Eye (tissue), 1 donor: Measurements from ENCODE around the gene SCYGR4.
A peak's percentile ranks its signal among the peaks of the same experiment; 100 is the strongest.
"Not testable (repeated sequence)": the region's sequence is repeated elsewhere in the genome, so short reads cannot be mapped to it uniquely, and the experiment has no call there.

Experiments used
- DNase-seq: peaks from one replicate; pipeline ENCODE4 v3.0.0-alpha.2; 2015

SCYGR4 gene

DNA sequence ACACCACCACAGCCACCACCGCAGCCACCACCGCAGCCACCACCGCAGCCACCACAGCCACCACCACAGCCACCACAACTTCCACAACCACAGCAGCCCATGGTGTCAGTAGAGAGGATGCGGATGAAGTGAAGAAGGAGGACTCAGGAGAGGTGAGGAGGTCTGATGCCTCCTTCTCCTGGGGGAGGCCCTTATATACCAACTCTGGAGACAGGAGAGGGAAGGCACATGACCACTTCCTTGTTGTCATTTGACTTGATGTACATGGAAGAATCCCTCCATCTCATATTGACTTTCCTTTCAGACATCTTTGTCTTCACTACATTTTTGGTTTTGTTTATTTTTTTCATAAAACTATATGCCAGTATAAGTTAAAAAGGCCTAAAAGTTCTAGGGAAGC, 2.6 kb upstream of the SCYGR4 start, which contains the start of gene SCYGR3:
TSS of gene SCYGR3 (minus strand) at position 101 of the 400 bp plus-strand sequence. CDS start at position 101, 0 bp downstream.
- no peak for DNase-seq

DNA sequence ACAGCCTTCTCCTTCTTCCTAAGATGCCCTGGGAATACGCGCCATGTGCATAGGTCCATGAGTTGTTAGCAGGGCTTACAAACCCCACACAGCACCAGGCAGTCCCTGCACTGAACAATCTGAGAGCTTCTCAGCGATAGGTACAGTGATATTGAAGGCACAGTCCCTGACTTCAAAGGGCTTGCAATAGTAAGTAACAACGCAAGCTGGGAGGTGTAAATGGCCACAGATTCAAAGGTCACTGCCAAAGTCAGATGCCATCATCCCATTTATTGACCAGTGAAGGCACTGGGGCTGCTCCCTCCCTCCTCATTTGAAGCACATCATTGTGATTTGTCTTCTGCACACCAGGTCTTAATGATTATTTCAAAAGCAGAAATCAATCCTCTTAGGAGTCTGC, 2.1 kb upstream of the SCYGR4 start:
- DNase-seq, result no peak

DNA sequence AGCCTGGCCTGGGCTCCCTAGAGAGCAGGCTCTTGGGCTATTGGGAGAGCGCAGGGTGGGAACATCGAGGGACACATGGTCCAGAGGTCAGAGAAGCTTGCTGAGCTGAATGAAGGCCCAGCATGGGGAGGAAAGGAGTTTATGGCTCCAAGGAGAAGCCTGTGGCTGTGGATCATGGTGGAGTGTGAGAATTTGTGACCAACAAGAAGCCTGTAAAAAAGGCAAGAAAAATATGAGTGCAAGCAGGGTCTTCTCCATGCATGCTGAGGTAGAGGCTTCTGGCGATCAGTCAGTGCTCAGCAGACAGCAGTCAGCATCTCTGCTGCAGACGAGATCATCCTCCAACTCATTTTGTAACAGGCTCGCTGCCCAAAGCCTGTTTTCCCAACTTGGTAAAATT, 1.4 kb upstream of the SCYGR4 start:
- no peak for DNase-seq

DNA sequence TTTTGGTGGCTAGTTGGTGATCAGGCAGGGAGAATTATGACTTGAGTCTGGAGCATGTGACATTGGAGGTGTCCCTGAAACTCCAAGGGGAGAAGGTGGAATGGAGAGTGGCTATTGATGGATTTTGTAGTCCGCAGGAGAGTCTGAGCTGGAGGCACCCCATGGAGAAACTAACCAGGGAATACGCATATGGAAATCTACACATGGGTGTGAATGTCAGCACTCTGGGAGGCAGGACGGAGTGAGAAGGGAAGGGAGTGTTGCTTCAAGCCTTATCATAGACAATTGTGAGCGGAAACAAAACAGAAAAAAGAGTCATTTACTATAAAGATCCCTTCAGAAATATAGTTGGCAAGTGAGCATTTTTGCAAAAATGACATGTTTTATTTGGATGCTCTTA, 667 bp upstream of the SCYGR4 start:
- DNase-seq, result no peak

DNA sequence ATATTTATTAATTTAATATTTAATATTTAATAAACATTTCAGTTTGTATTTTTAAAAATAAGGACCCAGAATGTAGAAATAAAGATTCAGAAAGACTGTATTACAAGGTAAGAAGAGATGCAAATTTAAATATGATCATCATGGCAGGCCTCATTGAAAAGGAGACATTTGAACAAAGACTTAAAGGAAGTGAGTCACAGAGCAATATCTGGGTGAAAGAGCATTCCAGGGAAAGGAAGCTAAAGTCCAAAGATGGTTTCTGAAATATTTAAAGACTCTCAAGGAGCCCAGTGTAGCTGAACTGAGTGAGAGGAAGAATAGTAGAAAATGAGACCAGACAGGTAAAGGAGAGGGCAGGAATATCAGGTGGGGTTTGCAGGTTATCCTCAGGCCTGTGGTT, 5.9 kb downstream of the SCYGR4 start:
- DNase-seq, result no peak

DNA sequence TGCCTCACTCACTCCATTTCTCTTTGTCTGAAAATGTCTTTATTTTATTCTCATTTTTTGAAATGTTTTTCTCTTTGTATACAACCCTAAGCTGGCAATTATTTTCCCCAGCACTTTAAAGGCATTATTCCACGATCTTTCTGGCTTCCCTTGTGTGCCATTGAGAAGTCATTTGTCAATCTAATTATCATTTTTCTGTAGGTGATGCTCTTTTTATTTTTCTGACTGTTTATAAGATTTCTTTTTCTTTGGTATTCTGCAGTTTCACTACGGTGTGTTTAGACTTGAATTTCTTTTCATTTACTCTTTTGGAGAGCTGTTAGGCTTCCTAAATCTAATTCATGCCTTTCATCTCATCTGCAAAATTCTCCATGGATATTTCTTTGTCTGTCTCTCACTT, 8.1 kb downstream of the SCYGR4 start:
- DNase-seq, result no peak

DNA sequence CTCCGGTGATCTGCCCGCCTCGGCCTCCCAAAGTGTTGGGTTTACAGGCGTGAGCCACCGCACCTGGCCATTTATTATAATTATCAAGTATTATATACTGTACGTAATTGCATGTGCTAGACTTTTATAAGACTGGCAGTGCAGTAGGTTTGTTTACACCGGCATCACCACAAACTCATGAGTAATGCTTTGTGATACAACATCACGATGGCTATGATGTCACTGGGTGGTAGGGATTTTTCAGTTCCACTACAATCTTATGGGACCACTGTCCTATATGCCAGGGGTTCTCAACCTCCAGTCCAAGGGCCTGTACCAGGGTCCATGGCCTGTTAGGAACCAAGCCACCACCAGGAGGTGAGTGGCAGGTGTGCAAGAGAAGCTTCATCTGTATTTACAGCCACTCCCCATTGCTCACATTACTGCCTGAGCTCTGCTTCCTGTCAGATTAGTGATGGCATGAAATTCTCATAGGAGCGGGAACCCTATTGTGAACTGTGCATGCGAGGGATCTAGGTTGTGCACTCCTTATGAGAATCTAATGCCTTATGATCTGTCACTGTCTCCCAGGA, 9.4 kb downstream of the SCYGR4 start:
- DNase-seq, result no peak

DNA sequence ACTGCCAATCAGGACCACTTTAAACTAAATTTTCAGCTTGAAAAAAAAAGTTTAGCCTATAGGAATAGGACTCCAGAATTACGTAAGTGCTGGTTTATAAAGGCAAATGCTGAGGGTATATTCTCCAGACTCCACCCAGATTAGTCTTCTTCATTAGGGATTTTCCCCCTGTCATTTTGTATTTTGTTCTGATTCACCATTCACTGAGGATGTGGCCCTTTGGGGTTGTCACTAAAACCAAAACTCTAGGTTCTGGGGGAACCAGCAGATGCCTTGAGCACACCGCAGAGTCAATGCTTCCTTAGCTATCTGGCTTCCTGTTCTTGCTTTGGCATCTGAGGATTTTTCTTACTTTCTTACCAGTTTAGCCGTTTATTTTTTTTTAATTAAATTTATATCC, 10.5 kb downstream of the SCYGR4 start:
- DNase-seq, result no peak

DNA sequence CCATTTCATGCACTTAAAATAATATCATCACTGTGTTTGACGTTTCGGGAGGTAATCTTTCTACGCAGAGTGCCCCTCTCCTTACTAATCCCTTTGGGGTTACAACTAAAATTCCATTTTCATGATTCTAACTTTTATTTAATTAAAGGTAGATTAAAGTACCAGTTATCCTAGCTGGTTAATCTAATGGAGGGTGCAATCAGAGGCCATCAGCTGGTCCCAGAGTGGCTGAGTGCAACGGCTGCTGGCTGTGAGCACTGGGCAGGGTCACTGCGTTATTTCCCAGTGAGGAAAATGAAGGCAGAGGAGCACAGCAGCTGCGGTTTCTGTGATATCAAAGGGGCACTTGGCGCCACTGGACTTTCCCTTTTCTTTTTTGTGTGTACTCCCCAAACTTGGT, 12.1 kb downstream of the SCYGR4 start:
- DNase-seq, result no peak

DNA sequence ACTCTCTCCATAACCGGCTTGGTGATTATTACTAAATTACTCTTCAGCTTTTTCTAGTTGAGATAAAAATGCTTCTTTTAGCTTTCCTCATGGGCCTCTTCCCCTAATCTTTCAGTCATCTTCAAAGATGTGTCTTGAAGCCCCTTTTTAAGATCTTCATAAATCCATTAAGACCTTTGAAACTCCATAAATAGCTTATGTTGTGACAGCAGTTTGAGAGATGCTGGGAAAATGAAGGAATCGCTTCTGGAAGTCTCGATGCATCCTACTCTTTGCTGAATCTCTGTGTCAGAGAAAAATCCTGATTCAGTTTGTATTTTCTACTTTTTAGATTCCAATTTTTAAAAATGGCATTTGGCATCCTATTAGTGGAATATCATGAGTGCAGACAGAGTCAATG, 13.0 kb downstream of the SCYGR4 start:
- DNase-seq, result no peak

DNA sequence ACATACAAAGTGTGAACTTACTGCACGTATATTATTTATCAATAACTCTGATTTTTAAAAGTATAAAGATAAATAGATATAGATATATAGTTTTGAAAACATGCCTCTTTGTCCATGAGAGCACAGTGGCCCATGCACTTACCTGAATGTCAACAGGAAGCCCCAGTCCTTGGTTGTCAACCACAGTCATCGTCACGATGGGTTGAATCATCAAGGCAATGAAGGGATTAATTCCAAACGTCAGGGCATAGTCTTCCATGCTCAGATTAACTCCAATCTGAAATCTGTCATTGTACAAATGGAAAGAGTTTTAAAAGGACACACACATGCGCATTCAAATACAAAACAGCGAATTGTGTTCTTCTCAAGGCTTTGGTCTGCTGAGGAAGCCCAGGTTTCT, 15.5 kb downstream of the SCYGR4 start:
- DNase-seq, result no peak

DNA sequence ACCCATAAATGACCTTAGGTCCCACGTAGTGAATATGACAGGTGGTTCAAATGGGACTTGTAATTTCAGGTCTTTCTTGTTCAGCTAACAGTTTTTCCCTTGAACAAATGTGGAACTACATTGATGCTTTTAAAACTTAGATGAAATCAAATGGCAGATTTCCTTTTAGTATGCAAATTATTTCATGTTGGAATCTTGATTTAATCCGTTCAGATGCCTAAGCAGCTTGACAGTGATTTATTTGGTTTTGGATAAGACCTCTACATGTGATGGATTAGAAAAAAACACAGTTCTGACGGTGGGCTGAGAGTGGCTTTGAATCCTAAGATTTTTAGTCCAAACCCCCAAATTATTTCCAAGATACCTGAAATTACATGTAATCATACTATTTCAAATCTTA, 16.9 kb downstream of the SCYGR4 start:
- no peak for DNase-seq

DNA sequence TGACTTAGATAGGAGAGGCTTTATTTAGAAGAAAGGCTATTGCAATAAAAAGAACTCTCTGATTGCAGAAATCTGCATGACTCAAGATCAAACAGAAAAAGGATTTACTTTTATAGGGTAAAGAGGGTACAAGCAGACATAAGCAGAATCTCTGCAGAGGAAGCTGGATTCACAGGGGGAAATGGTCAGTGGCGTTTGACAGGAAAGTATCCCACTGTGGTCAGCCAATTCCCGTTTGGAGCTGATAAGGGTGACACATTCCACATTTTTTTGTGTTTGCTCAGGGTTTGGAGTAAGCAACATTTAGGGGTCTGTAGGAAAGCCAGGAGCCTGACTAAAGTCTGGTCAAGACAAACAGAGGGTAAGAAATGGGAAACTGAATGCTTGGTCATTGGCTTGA, 25.4 kb downstream of the SCYGR4 start:
- DNase-seq, result no peak

DNA sequence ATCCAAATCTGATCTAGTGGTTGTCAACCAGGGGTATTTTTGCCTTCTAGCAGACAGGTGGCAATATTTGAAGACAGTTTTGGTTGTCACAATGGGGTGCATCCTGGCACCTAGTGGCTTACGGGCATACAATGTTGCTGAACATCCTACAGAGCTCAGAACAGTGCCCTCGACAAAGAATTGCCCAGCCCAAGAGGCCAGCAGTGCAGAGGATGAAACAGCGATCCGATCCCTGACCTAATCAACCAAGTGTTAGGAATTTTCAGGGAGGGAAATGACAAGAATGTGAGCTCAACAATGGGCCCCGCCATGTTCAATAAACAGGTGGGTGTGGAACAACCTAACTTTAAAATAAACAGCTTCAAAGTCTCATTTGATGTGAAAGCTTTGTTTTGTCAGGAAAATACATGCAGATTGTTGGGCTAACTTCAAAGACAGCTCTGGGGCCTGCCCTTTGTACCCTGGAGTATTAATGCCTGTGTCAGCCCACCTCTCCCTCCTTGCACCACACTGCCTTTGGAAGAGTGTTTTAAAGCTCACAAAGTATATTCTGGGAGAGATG, 26.8 kb downstream of the SCYGR4 start:
- no peak for DNase-seq

DNA sequence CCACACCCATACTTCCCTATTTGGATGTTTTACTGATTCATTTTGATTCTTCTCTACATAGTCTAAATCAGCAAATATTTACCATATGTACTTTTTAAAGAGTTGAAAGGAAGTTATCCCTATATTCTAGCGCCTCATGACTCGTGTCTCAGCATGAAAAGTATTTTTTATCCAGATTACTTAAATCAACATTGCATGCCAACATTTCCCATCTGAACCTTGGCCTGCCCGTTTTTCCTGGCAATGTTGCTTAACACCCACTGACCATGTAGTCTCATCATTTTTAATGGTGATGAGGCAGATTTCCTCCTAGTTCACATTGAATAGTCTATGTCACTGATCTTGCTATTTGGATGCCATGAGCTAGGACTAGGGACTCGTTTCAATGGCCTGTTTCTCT, 36.1 kb downstream of the SCYGR4 start:
- DNase-seq, result no peak

DNA sequence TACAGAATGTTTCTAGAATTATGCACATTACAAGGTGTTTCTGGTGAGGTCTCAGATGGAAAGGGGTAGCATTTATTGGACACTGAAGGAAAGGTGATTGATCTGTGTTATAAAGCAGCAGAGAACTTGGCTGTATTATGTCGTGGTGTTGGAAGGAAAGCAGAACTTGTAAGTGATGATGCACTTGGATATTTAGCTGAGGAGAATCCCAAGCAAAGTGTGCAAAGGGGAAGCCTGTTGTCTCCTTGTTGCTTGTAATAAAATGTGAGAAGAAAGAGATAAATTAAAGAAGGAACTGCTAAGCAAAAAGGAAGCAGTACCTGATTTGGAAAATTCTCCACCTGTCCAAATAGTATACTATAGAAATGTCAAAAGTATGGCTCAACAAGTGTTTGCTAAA, 37.1 kb downstream of the SCYGR4 start:
- DNase-seq, result no peak

DNA sequence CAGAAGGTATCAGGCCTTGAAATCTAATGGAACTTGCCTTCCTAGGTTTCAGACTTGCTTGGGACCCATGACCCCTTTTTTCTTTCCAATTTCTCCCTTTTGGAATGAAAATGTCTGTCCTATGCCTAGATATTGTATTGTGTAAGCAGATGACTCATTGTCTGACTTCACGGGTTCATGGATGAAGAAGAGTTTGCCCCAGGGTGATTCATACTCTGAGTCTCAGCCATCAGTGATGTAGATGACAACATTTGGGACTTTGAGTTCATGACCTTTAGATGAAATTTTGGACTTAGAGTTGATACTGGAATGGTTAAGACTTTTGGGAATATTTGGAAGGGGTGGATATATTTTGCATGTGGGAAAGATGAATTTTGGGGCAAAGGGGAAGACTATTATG, 38.2 kb downstream of the SCYGR4 start:
- DNase-seq, result no peak

DNA sequence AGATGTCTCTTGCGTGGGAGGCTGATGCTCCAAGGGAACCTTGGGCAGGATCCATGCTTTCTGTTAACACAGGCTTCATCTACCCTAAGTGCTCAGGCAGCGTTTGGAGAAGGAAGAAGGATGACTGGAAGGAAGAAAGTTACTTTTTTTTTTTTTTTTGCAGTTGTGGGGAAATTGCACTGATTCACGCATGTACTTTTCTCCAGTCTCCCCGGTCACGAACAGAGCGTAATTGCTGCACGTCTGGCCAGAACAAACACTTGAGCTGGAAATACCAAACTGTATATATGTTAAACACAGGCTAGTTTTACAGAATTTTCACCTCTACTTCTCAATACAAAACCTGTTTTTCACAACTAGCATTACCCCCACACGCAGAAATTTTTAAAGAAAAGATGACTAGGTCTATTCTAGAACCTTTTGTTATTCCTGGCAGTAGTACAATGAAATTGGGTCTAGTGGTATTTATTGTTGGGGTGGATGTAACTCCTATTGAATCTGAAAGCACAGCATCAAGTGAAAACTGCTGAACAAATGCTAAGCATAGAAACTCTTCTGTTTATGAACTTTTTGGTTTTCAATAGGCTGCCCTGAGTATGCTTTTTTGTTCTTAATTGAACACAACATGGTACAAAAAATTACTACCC, 40.0 kb downstream of the SCYGR4 start:
- no peak for DNase-seq

DNA sequence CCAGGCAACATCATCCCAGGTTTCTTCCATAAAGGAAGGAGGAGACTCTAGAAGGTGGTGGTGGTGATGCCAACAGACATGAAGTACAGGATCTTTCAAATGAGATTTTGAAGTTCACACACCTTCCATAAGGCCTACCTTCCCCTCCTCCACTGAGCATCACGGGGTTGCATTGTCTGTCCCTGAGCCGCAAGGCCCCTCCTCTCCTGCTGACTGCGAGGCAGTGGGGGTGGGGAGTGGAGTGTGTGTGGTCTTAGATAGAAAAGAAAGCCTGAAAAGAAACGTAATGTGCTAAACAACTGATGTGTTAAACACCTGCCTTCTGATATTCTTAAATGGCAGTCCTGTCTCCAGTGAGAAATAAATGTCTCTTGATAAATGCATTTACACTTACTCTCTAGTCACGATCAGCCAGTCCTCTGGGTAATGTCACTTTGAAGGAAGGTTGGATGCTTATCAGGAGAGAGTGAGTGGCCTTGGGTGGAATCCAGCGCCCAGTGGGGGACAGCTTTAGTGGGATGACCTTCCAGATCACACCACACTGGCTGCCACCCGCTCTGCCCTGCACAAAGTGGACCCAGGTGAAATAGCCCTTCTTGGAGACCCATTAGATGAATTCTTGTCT, 43.8 kb downstream of the SCYGR4 start:
- DNase-seq, result peak; percentile 56

DNA sequence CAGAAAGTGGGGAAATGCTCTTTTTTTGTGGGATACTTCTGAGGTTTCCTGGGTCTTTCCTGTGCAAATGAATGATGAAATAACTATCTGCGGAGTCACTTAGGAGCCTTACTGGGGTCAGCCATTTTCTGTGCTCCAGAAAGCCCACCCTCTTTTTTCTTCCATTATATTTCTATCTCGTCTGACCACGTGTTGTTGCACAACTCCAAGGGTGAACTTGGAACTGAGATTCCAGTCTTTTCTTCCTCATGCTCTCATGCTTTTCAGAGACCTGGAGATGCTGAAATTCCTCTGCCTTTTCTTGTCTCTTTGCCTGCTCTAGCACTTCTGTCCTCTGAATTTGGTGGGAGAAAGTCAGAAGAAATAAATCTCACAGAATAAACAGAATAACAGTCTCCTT, 44.5 kb downstream of the SCYGR4 start:
- DNase-seq, result no peak

DNA sequence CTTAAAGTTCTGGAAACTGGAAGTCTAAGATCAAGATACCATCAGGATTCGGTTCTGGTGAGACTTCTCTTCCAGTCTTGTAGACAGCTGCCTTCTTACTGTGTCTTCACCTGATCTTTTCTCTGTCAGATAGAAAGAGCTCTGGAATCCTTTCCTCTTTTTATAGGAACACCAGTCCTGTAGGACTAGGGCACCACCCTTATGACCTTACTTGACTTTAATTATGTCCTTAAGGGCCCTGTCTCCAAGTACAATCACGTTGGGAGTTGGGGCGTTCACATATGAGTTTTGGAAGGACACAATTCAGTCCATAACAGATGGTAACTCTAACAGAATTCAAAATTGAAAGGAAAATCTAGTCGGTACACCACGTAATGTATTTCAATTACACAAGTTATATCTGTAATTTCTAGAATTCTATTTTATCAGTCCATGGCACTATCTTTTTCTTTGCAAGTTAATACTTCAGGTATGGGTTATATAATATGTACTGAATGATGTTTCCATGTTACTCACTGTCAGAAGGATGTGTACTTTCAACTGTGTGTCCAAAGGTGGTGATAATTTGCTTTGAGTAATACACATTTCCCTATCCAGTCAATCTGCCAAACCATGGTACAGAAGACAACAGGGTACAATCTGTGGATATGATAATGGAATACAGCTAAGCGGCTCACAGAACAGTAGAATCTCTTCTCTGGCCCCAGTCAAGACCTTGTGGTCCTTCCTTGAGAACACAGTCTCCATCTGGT, 48.1 kb downstream of the SCYGR4 start:
- DNase-seq, result no peak

DNA sequence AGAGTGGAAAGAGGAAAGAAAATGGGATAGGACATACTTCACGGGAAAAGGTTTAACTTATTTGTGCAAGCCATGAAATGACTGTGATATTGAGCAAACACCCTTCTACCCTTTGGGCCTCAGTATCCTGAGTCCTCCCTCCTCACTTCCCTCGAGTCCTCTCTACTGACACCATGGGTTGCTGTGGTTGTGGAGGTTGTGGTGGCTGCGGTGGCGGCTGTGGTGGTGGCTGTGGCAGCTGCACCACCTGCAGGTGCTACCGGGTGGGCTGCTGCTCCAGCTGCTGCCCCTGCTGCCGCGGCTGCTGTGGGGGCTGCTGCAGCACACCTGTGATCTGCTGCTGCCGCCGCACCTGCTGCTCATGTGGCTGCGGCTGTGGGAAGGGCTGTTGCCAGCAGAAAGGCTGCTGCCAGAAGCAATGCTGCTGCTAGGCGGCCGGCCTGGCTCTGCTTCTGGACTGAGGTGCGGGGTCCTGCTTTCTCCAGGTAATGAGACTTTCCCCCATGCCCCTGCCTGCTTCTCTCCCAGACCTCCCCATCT, 49.4 kb downstream of the SCYGR4 start, which contains the start of gene SCYGR5:
TSS of gene SCYGR5 (plus strand) at position 174 of the 540 bp plus-strand sequence. CDS start at position 174, 0 bp downstream.
- DNase-seq, result not testable (repeated sequence)
